ENCODE measurements around the gene APCDD1. TPM values are rescaled to one million over a fixed set of nuclear protein-coding genes. Genes with fewer than 3 reads are reported as not detected.

The APCDD1 gene
- 10 to 100 TPM in 3 of 4 donors, 1 to 10 TPM in 1; 7.8 to 13.5 (median 11.9) TPM for total RNA-seq

GRCh38 chr18:10453806-10454680 is at the start of gene APCDD1:
Gene APCDD1 (plus strand): TSS chr18:10454635. CDS start chr18:10454982, 347 bp downstream.
- intact Hi-C loops (cut with DNase I), result loop anchor here (10.0 kb wide), 1 partner anchor 61 kb away; no protein-coding TSS in a partner anchor
- peak in 1 of 6 experiments; percentile 13 for TF ChIP-seq CTCF (IDR thresholded peaks at IDR 0.05)
- peak in 1 of 2 donors; percentile 87 for TF ChIP-seq POLR2A (IDR thresholded peaks at IDR 0.05)
- Histone ChIP-seq H3K27ac (peak within 1 kb of the TSS; percentile 71 to 93 (median 85)), H3K4me3 (replicated peaks in 1 of 3) (peak within 1 kb of the TSS; percentile 9 to 60 (median 39)), H3K9me3 (no peaks in the 10 kb centered on the region), H3K36me3 (no peaks in the 10 kb centered on the region), H3K27me3 (no peaks in the 10 kb centered on the region), H3K4me1 (peaks cover 8 to 17% of the 10 kb centered on the region in 2 donors)
- WGBS, 2 donors, result 10 to 22% methylated on average over 28 to 37 of the region's 64 CpGs
- DNase-seq, result peak; percentile 75 to 77

- Histone ChIP-seq H3K4me1 (peaks cover 0 to 4% of the 10 kb centered on the region in 2 donors), H3K4me3 (replicated peaks in 1 of 3) (no peak overlapping the region), H3K27me3 (no peaks in the 10 kb centered on the region), H3K27ac (no peak overlapping the region), H3K36me3 (no peaks in the 10 kb centered on the region), H3K9me3 (no peaks in the 10 kb centered on the region)
- TF ChIP-seq CTCF (IDR thresholded peaks at IDR 0.05), result no peak
- no peak for TF ChIP-seq POLR2A (IDR thresholded peaks at IDR 0.05)
- DNase-seq, result no peak
- WGBS, 2 donors, result 75 to 80% methylated on average over 10 of the region's 10 CpGs
- intact Hi-C loops (cut with DNase I), result no loop called here
Observed at GRCh38 chr18:10405014-10405493, 49.4 kb upstream of the APCDD1 start.

- Histone ChIP-seq H3K36me3 (no peaks in the 10 kb centered on the region), H3K9me3 (no peaks in the 10 kb centered on the region), H3K4me3 (replicated peaks in 1 of 3) (no peak overlapping the region), H3K27ac (no peak overlapping the region), H3K4me1 (peaks cover 0 to 4% of the 10 kb centered on the region in 2 donors), H3K27me3 (no peaks in the 10 kb centered on the region)
- intact Hi-C loops (cut with DNase I), result no loop called here
- DNase-seq, result no peak
- 49 to 63% methylated on average over 8 to 15 of the region's 16 CpGs for WGBS, 2 donors
- TF ChIP-seq CTCF (IDR thresholded peaks at IDR 0.05), result no peak
- TF ChIP-seq POLR2A (IDR thresholded peaks at IDR 0.05), result no peak
Observed at GRCh38 chr18:10405816-10406663, 48.4 kb upstream of the APCDD1 start.

- 82 to 92% methylated on average over 7 of the region's 7 CpGs for WGBS, 2 donors
- H3K27me3 ChIP-seq, result no peaks in the 10 kb centered on the region
- no peaks in the 10 kb centered on the region for H3K36me3 ChIP-seq
- no peaks in the 10 kb centered on the region for H3K9me3 ChIP-seq
- H3K27ac ChIP-seq, result no peak overlapping the region
- TF ChIP-seq CTCF (IDR thresholded peaks at IDR 0.05), result no peak
- no peak for TF ChIP-seq POLR2A (IDR thresholded peaks at IDR 0.05)
- H3K4me1 ChIP-seq, result no peaks in the 10 kb centered on the region
- intact Hi-C loops (cut with DNase I), result no loop called here
- H3K4me3 ChIP-seq (replicated peaks in 1 of 3), result no peak overlapping the region
- DNase-seq, result no peak
Observed at GRCh38 chr18:10408131-10408530, 46.3 kb upstream of the APCDD1 start.

Measured in thyroid gland (tissue), 4 donors.